K562 (cell line): ENCODE results near the gene TBX10. TPM values are rescaled to one million over a fixed set of nuclear protein-coding genes. Genes with fewer than 3 reads are reported as not detected.

Experiments used
- ATAC-seq: fragments of 200-7000 bp; cut with Tn5 transposase; 3 replicates; pipeline ENCODE4 v1.9.1; 2020; ENCODE audit warnings: moderate library complexity
- BruUV-seq: library from RNA; stranded (reverse); fragments of 400-500 nt; replicated peaks from 2 replicates; lab custom pipeline; 2021; lab: Mats Ljungman, UMichigan
- CTCF ChIA-PET: fragments of 300-600 bp; formaldehyde crosslinking; extraction: SDS; loops from one replicate; lab custom pipeline; 2021; ENCODE audit warnings: low intra/inter-chr PET ratio; lab: Yijun Ruan, JAX
- POLR2A ChIA-PET: fragments of 300-600, 350-650 bp; sonication (Branson Sonifier 250); formaldehyde crosslinking; extraction: SDS; loops from one replicate; lab custom pipeline; 2021; ENCODE audit warnings: antibody characterized with exemption, inconsistent platforms; lab: Yijun Ruan, JAX
- DNase-seq, 4 experiments: peaks; one replicate each; pipeline versions ENCODE4 v3.0.0 to v3.0.0-alpha.2; 2011 to 2018; ENCODE audit warnings: low spot score in 3 of 4, mixed read lengths in 3 of 4; ENCODE audit errors: extremely low read depth in 1 of 4
- FAIRE-seq: peaks from 2 replicates; lab custom pipeline; 2011; peaks lifted over from hg19 to GRCh38; lab: Jason Lieb, UNC
- H2AFZ ChIP-seq: 2 replicates; pipeline ENCODE4 v1.6.0; 2011; ENCODE audit warnings: low read depth, low read length, control low read depth, inconsistent platforms
- H3K27ac ChIP-seq: fragments of 200-600 bp; 3 replicates; pipeline ENCODE4 v1.8.0; 2011; ENCODE audit warnings: low read depth, mild to moderate bottlenecking, control low read depth, inconsistent platforms, low read length, moderate library complexity, mixed read lengths; ENCODE audit errors: extremely low read depth
- H3K27me3 ChIP-seq, 2 experiments: fragments of 300-600 bp in 1 of 2; 2 replicates in 1 of 2; 3 replicates in 1 of 2; pipeline versions ENCODE4 v1.6.0 to v1.8.0; 2011; ENCODE audit warnings: inconsistent platforms in 2 of 2, low read length in 2 of 2, mild to moderate bottlenecking in 1 of 2, mixed read lengths in 1 of 2, moderate library complexity in 1 of 2; ENCODE audit not compliant: control insufficient read depth in 2 of 2, insufficient read depth in 2 of 2
- H3K36me3 ChIP-seq: fragments of 300-600 bp; 3 replicates; pipeline ENCODE4 v1.8.0; 2011; ENCODE audit warnings: mild to moderate bottlenecking, low read length, inconsistent platforms; ENCODE audit not compliant: control insufficient read depth, insufficient read depth
- H3K4me1 ChIP-seq, 2 experiments: fragments of 200-600 bp in 1 of 2; replicated peaks in 1 of 2; 2 replicates in 1 of 2; 3 replicates in 1 of 2; pipeline versions ENCODE4 v1.5.1 to v1.8.0; 2011; ENCODE audit warnings: inconsistent platforms in 2 of 2, low read length in 2 of 2, mild to moderate bottlenecking in 1 of 2, mixed read lengths in 1 of 2, moderate library complexity in 1 of 2; ENCODE audit not compliant: control insufficient read depth in 2 of 2, insufficient read depth in 2 of 2
- H3K4me2 ChIP-seq: 2 replicates; pipeline ENCODE4 v1.6.1; 2011; ENCODE audit warnings: low read length, control low read depth, inconsistent platforms, mixed read lengths; ENCODE audit not compliant: insufficient read depth
- H3K4me3 ChIP-seq: fragments of 200-600 bp; sonication (generic), shearing (Covaris generic); 2 replicates; pipeline ENCODE4 v1.5.1; 2016; ENCODE audit warnings: control low read depth, inconsistent platforms
- H3K79me2 ChIP-seq: fragments of 200-600 bp; 3 replicates; pipeline ENCODE4 v1.8.0; 2011; ENCODE audit warnings: low read length, inconsistent platforms; ENCODE audit not compliant: control insufficient read depth, insufficient read depth
- H3K9ac ChIP-seq, 2 experiments: 2 replicates each; pipeline versions ENCODE4 v1.6.0 to v1.6.1; 2011; ENCODE audit warnings: low read depth in 2 of 2, low read length in 2 of 2, control low read depth in 1 of 2, inconsistent platforms in 1 of 2, mild to moderate bottlenecking in 1 of 2, mixed read lengths in 1 of 2; ENCODE audit not compliant: insufficient read depth in 1 of 2
- H3K9me1 ChIP-seq: one replicate; pipeline ENCODE4 v1.6.0; 2011; ENCODE audit warnings: inconsistent platforms, mild to moderate bottlenecking, low read length, moderate library complexity; ENCODE audit not compliant: control insufficient read depth, insufficient read depth
- H3K9me3 ChIP-seq: replicated peaks from 2 replicates; pipeline ENCODE4 v1.5.1; 2011; ENCODE audit warnings: low read depth, low read length, inconsistent platforms; ENCODE audit not compliant: control insufficient read depth, insufficient read depth
- H4K20me1 ChIP-seq: replicated peaks from 2 replicates; pipeline ENCODE4 v1.6.1; 2011; ENCODE audit warnings: low read length, inconsistent platforms, mixed read lengths; ENCODE audit not compliant: control insufficient read depth, insufficient read depth
- ATF3 ChIP-seq, 2 experiments: fragments of 450-650 bp in 1 of 2; sonication (generic) in 1 of 2; formaldehyde crosslinking in 1 of 2; IDR thresholded peaks in 1 of 2; conservative IDR thresholded peaks in 1 of 2; 2 replicates each; pipeline versions ENCODE4 v1.6.1 to v1.8.1; 2016 to 2023; ENCODE audit warnings: mild to moderate bottlenecking in 2 of 2, moderate library complexity in 2 of 2, inconsistent platforms in 1 of 2, missing genetic modification reagents in 1 of 2
- CEBPG ChIP-seq, 3 experiments: fragments of 200-800 bp in 1 of 3; sonication (Bioruptor generic) in 1 of 3; sonication (generic) in 1 of 3; formaldehyde crosslinking in 1 of 3; IDR thresholded peaks in 2 of 3; conservative IDR thresholded peaks in 1 of 3; 2 replicates each; pipeline versions ENCODE4 v1.6.1 to v1.8.0; 2016 to 2022; ENCODE audit warnings: missing compliant biosample characterization in 2 of 3, missing genetic modification characterization in 2 of 3, mild to moderate bottlenecking in 1 of 3, missing genetic modification reagents in 1 of 3
- E2F3 ChIP-seq: fragments of 250-450 bp; sonication (Bioruptor Pico); IDR thresholded peaks from 2 replicates; pipeline ENCODE4 v1.4.0; 2020; ENCODE audit warnings: mild to moderate bottlenecking
- MEIS2 ChIP-seq: fragments of 450-650 bp; IDR thresholded peaks from 2 replicates; pipeline ENCODE4 v1.6.1; 2014; ENCODE audit warnings: mild to moderate bottlenecking; ENCODE audit not compliant: partially characterized antibody
- PREB ChIP-seq: sonication (generic); formaldehyde crosslinking; IDR thresholded peaks from 2 replicates; pipeline ENCODE4 v1.8.1; 2023; ENCODE audit warnings: mild to moderate bottlenecking, missing genetic modification reagents
- SNAPC5 ChIP-seq: fragments of 250-450 bp; sonication (Bioruptor Pico); IDR thresholded peaks from 2 replicates; pipeline ENCODE4 v1.8.0; 2021; ENCODE audit warnings: moderate library complexity, mild to moderate bottlenecking, inconsistent platforms
- ZBTB34 ChIP-seq: fragments of 250-450 bp; sonication (Bioruptor Pico); IDR thresholded peaks from 2 replicates; pipeline ENCODE4 v1.8.0; 2021; ENCODE audit warnings: mild to moderate bottlenecking, moderate library complexity
- ZNF316 ChIP-seq: fragments of 450-650 bp; IDR thresholded peaks from 2 replicates; pipeline ENCODE4 v1.6.1; 2016
- ZNF764 ChIP-seq: fragments of 250-450 bp; sonication (Bioruptor Pico); IDR thresholded peaks from 2 replicates; pipeline ENCODE4 v1.4.0; 2020; ENCODE audit warnings: low read depth, mild to moderate bottlenecking, moderate library complexity
- WGBS: fragments of 100-300 bp; shearing (Covaris generic); methylation state at CpG from one replicate; pipeline ENCODE4 v1.1.6; 2016; ENCODE audit warnings: low coverage, mixed read lengths; ENCODE audit not compliant: insufficient coverage; ENCODE audit errors: missing lambda C conversion rate; 5-methylcytosine and 5-hydroxymethylcytosine counted together
- in situ Hi-C: fragments of 300-500 bp; cut with MboI; formaldehyde crosslinking; loops from 4 replicates; pipeline ENCODE4 v1.15.0; 2018; ENCODE audit warnings: inconsistent platforms, mixed read lengths
- intact Hi-C: fragments of 100-400 bp; cut with micrococcal nuclease; formaldehyde crosslinking; loops from 2 replicates; pipeline ENCODE4 v1.14.2; 2022
- polyA plus RNA-seq, 8 experiments: library from polyadenylated mRNA; depleted of rRNA in 4 of 8; stranded (reverse) in 5 of 8; unstranded in 3 of 8; fragments of >200 nt; fragmentation: Nextera tagmentation in 2 of 8; fragmentation: Illumina TruSeq in 1 of 8; extraction: Ambion mirVana in 2 of 8; extraction: Trizol in 1 of 8; gene quantifications; 2 replicates each; pipeline versions ENCODE4 v1.2.1 to v1.2.3, GENCODE V29; 2011 to 2014; ENCODE audit warnings: inconsistent platforms in 1 of 8, missing spikeins in 1 of 8
- total RNA-seq, 7 experiments: library from RNA; depleted of rRNA in 6 of 7; stranded (reverse); fragments of >200 nt in 6 of 7; fragmentation: Illumina TruSeq in 2 of 7; extraction: Trizol in 2 of 7; gene quantifications; 2 replicates each; pipeline versions ENCODE4 v1.2.1 to v1.2.3, GENCODE V29; 2011 to 2021; ENCODE audit warnings: low replicate concordance in 1 of 7

TBX10 gene
- total and polyA plus RNA-seq, 9 of the 15 experiments (the other 6 are each of a cell fraction or from before 2014, with no cell fraction given), result not detected

- TF ChIP-seq PREB (CRISPR knock-in tag) (no peak), ZNF316 (peak; percentile 85), MEIS2 (no peak)
Observed at GRCh38 chr11:67583247-67584204, 56.0 kb downstream of the TBX10 start, which contains the start of gene GSTP1 (continued).

GRCh38 chr11:67582011-67582410, 57.6 kb downstream of the TBX10 start:
- no peak for FAIRE-seq

More at GRCh38 chr11:67582011-67582410, 57.6 kb downstream of the TBX10 start:
- H3K79me2 ChIP-seq, result peaks cover 43% of the 10 kb centered on the region
- peak overlapping the region; percentile 83 for H3K4me2 ChIP-seq
- H2AFZ ChIP-seq, result peak overlapping the region; percentile 92
- peaks cover 33 to 61% of the 10 kb centered on the region in 2 experiments for H3K4me1 ChIP-seq
- TSS peak; percentile 81 for BruUV-seq
- in situ Hi-C loops, result no loop called here
- peaks cover 14% of the 10 kb centered on the region; the same call in 1 of the 2 replicates for H4K20me1 ChIP-seq
- peaks cover 5% of the 10 kb centered on the region for H3K9me1 ChIP-seq
- H3K36me3 ChIP-seq, result peaks cover 28% of the 10 kb centered on the region
- 61% methylated on average over 4 of the region's 4 CpGs for WGBS
- H3K27ac ChIP-seq, result peak overlapping the region; percentile 89; the same call in 2 of the 3 replicates
- no peak for ATAC-seq
- H3K9me3 ChIP-seq, result no peaks in the 10 kb centered on the region
- intact Hi-C loops, result loop anchor here (2.0 to 5.0 kb wide), 4 partner anchors 75 to 230 kb away; partner anchors contain the start of genes CDK2AP2, PITPNM1, POLD4 and PPP1CA
- ChIA-PET CTCF (interaction anchor here (0.7 kb wide), 1 partner anchor 8 kb away, joined by 3 read pairs; no protein-coding TSS in a partner anchor), POLR2A (interaction anchor here (0.6 to 2.8 kb wide), 9 partner anchors 9 to 180 kb away, joined by 3 to 21 read pairs (median 3); partner anchors contain the start of genes AIP and PPP1CA)
- H3K27me3 ChIP-seq, result no peaks in the 10 kb centered on the region
- peak overlapping the region in 1 of 2 experiments; percentile 71; a peak in 2 of 4 replicates for H3K9ac ChIP-seq
- 0 out of 2 replicates have a peak overlapping the region, but pooled peaks have one; percentile 62 for H3K4me3 ChIP-seq
- TF ChIP-seq ZBTB34 (no peak), ZNF764 (CRISPR knock-in tag) (no peak), SNAPC5 (CRISPR knock-in tag) (no peak), CEBPG (CRISPR knock-in tag; IDR thresholded peaks at IDR 0.05) (no peak), CEBPG (tag; conservative IDR thresholded peaks at IDR 0.05 in 1 of 2, IDR thresholded peaks at IDR 0.05 in 1 of 2) (0 out of 4 replicates have a peak, but pooled peaks of 1 of the 2 experiments have one; percentile 47), E2F3 (no peak), ATF3 (IDR thresholded peaks at IDR 0.05) (peak; percentile 40; the same call in 1 of the 2 replicates), ATF3 (CRISPR knock-in tag; conservative IDR thresholded peaks at IDR 0.05) (no peak)
- no peak for DNase-seq
